NCI-H82 treated with DMSO at 0.1 percent for 48 hours (cell line): Measurements from ENCODE around the gene NSUN3.
"Not testable (repeated sequence)": the region's sequence is repeated elsewhere in the genome, so short reads cannot be mapped to it uniquely, and the experiment has no call there.

Experiments
- DNase-seq: peaks from one replicate; lab custom pipeline; 2025; ENCODE audit not compliant: unreplicated experiment; lab: John Stamatoyannopoulos, UW

NSUN3 gene

DNA sequence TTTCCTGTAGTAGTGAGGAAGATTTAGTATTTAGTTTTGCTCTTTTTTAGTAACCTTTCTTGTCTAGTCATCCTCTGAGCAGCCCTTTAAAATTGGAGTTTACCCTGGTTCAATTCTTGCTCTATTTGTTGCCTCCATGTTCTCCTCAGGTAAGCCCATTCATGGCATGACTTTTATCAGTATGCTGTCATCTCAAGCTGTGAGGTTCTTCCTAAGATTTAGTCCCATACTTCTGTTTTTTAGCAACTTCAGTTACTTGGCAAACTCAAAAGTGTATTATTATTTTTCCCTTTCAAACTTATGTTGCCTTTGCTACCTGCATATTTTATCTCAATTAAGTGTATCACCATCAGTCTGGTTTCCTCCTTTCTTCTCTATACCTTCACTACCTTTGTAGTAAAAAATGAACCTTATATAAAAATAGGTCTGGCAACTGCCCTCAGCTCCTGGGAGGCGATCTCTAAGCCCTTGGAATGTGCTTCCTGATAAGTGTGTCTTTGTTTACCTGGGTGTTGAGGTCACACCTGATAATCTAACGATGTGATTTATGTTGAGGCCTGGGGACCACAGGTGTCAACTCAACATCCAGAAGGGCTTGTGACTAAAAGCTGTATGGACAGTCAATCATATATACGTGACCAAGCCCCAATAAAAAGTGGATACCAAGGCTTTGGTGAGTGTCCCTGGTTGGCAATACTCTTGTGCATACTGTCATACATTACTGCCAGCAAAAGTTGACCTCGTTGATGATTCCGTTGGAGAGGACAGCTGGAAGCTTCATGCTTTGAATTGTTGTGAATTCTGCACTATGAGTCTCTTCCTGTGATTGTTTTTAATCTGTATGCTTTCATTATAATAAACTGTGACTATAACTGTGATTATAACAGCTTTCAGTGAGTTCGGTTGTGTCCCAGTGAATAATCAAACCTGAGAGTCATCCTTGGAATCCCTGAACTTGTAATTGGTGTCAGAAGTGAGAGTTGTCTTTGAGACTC lies 3.9 kb downstream of the NSUN3 start:
- DNase-seq = no peak

DNA sequence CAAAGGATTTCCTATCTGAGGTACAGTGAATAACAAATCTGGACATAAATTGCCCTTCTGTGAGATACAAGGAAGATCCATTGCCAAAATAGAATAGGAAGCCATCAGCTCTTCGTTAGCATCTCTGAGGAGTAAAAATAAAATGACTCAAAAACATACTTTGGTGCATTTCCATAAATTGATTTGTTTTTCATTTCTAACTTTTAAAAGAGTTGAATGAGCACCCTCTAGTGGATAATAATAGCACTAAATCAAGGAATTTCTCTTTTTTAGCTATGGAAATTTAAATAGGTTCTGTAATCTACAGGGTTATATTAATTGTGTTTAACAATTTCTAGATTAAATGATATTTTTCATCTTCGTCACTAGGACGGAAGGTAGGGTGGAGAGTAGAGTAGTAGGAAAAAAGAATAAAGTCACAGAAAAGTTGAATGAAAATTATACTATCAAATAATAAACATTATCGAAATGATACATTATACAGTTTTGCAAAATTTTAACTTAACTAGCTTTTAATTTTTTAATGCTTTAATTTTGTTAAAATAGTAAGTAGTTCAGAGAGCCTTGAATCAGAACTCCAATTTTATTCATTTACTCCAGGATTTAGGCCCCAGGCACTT lies 6.4 kb downstream of the NSUN3 start:
- no peak for DNase-seq

DNA sequence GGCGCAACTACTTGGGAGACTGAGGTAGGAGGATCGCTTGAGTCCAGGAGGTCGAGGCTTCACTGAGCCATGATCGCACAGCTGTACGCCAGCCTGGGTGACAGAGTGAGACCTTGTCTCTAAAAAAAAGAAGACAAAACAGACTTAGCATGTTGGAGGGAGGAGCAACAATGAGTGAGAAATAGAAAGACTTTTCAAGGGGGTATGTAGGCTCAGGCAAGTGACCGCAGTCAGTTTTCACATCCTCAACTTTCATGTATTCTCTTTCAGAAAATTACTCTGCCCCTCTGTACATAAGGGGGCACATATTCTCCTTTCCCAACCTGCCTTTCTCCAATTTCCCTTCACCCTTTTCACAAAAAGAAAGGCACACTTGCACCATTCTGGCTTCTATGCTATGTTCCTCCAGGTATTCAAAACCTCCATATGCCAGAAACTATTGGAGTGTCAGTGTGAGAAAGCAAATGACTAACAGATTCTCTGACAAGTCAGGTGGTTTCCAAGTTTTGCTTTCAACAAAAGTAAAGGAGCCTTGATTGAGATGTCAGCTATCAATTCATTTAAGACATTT lies 7.6 kb downstream of the NSUN3 start:
- no peak for DNase-seq

DNA sequence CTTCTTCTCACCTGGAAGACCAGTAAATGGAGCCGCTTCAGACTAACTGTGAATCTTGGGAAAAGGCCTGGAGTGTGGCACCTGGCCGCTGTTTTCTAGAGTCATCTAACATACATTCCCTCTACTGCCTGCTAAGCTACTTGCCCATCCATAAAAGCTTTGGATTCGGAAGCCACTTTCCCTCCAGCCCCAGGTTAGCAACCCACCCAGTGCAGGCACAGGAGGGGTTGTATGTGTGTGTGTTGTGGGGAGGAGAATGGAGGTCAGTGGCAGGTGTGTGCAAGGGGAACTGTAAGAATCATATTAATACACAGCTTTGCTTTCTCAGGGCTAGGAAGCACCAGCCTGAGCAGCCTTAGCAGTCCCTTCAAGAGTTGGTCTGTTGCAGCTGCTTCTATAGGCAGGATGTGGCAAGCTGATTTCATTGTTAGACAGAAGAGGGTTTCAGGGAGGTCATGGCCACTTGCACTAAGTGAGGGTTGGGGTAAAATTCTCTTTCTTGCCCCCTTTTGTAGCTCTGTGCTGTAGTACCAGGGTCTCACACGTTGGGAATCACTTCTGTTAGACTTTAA lies 8.9 kb downstream of the NSUN3 start:
- no peak for DNase-seq

DNA sequence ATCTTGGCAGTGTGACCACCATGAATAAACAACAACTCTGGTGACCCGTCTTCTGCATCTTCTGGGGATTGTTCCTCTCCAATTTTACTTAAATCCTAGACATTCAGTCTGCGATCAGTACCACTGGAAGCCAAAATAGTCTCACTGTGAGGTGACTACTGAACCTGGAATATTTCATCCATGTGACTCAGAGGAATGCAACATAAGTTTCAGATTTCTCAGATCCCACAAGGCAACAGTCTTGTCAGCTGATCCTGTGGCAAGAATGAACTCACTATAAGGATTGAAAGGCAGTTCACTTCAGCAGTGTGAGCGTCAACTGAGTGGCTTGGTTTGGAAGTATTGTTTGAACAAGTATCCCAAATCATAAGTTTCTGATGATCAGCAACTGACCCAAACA lies 13.2 kb downstream of the NSUN3 start:
- no peak for DNase-seq

DNA sequence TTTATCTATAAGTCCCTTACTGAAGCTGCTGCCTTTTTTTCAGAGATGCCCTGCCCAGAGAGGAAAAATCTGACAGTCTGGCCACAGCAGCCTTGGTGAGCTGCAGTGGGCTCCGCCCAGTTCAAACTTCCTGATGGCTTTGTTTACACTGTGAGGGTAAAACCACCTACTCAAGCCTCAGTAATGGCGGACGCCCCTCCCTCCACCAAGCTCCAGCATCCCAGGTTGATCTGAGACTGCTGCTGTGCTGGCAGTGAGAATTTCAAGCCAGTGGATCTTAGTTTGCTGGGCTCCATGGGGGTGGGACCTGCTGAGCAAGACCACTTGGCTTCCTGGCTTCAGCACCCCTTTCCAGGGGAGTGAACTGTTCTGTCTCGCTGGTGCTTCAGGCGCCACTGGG lies 17.7 kb downstream of the NSUN3 start:
- not testable (repeated sequence) for DNase-seq

DNA sequence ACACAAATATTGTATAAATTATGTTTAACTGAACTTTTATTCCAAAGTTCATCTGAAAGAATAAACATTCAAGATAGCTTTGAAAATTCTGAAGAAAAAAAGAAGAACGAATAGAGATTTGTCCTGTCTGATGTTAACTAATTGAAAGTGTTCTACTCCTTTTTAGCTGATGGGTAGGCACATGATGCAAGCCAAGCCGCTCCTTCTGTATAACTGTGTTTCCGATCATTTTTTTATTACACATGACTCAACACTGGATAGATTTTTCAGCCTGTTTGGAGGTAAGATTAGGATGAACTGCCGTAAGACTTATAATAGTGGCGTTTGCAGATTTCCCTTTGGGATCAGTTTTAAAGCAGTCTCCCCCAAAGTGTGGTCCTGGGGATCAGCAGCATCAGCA lies 19.0 kb downstream of the NSUN3 start:
- DNase-seq = no peak

DNA sequence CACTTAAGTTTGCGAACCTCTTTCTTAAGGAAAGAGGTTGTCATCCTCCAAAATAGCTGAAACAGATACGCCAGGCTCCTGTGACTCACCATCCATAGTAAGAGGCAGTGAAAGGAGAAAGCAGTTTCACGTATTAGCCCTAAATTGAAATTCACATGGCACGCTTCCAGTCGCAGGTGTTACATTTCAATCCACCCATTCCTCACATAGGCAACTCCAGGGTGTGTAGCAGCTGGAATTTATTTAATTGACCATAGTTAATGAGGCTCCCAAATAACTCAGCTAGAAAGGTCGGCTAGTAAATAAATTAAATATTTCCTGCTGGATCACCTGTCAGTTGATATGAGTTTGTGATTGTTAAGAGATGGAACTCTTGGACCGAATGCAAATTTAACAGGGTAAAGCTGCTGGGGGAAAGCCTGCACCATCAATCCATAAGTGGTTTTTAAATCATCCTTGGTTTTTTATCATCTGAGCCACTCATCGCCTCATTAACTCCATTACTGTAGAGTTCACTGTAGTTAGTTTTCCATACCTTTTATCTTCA lies 19.6 kb downstream of the NSUN3 start:
- no peak for DNase-seq

DNA sequence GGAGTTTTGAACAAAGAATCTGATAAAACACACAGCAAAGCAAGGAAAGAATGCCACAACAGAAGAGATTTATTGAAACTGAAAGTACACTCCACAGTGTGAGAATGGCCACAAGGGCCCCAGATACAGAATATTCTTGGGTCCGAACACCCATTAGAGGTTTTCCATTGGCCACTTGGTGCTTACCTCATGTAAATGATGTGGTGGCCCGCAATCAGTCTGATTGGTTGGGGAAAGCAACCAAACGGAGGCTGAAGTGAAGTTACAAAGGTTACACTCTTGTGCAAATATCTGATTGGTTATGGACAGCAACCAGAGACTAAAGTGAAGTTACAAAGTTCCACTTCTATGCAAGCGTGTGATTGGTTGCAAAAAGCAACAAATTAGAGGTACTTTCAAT lies 20.4 kb downstream of the NSUN3 start:
- no peak for DNase-seq

DNA sequence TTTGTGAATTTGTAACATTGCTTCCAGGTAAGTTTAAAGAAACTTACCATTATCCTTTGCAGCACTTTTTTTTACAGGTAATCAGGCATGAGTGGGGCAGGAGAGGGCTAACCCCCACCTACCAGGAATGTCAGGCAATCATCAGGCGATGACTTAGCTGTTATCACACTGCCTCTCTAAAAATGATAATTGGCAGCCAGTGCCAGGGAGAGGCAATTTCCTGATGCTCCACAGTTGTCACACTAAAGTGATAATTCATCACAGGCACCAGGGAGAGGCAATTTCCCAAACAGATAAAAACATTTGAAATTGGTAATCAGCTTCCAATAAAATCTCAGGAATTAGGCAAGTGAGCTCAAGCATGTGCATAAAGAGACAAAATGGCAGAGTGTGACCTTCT lies 26.3 kb downstream of the NSUN3 start:
- DNase-seq = no peak

DNA sequence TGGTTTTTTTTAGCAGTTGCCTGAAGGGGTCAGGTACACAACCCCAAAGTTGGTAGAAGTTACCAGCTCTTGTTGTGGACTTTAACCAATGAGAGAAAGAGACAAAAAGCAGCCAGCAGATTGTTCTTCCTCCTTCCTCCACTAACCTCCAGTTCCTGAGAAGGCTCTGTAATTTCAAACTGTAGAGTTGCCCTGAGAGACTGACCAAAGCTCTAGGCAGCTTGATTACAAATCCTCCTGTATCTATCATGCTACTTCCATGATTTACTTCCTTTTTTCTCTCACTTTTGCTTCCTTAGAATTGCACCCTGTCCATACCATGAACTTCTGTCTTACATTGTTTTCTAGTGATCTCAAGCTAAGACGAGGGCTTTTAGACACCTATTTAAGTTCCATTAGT lies 29.2 kb downstream of the NSUN3 start:
- DNase-seq = no peak

DNA sequence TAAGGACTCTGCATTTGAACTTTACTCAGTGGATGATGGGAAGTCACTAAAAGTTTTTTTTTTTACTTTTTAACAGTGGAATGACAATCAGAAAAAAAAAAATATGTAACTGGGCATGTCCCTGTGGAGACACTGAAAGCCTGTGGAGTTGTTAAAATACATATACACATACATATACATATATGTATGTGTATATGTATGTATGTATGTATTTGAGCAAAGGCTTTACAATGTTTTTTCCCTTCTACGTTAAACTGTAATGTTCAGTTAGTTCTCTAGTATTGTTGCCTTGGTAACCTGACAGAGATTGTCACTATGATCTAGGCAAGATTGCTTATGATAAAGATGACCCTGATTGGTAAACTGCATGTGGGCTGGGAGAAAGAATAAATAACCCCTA lies 30.3 kb downstream of the NSUN3 start:
- no peak for DNase-seq

DNA sequence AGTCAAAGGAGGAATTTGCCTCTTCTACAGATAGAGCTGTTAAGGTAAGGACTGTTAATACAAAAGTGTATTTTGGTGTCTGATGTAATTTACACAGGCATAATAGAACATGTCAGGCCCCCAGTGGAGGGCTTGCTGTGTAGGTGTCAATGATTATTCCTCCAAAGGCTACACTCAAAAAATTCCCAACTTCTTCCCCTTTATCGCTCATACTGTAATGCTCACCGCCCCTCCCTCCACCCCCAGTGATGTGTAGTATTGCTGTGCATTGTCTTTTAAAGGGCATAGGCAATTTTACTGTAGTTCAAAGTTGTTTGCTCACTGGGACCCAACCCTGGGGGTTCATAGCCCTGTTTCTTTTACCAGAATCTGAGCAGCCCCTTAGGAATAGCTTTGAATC lies 32.2 kb downstream of the NSUN3 start:
- DNase-seq = no peak

DNA sequence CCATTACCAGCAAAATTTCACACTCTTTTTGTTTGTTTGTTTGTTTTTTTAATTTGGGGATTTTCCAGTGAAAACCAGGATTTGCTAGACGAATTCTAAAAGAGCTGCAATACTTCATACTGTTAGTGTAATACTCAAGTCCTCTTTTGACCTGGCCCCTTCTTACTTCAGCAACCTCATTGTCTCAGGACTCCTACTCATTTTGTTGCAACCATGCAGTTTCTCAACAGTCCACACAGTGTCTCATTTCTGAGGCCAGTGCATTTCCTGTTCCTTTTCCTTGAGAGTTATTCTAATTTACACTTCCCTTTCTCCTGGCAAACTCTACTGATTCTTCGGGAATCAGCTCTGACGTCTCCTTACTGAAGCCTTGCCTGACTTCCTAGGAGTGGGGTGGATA lies 35.6 kb downstream of the NSUN3 start:
- DNase-seq = no peak

DNA sequence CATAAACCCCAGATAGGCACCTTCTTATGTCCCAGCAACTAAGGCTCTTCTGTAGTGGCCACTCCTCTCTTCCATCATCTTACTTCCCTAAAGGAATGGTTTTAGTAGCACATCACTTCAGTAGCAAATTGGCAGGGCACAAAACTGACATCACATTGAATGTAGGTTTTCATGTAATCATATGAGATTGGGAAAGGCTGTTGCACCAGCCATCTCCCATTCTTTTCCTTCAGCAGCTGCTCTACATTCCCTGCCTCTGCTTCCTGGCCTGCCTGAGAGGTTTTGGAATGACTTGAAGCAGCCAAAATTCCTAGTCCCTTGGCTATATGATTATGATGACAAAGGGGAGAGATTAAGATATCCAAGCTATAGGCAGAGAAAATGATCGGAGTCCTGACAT lies 36.5 kb downstream of the NSUN3 start:
- no peak for DNase-seq

DNA sequence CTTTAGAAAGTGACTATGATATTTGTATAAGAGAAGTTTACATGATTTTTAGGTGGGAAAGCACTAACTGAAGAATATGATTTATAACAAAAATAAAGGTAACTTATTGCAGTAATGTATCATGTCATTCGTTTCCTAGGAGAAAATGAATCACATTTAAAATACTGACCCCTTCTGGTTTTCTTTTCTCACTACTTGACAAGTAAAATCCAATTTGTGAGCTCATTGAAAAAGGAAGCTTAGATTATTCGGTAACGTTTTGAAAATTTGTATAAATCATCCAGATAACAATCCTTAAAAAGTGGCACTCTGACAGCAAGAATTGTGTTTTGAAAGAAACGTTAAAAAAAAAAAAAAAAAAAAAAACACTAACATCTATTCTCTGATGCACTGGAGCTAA lies 39.0 kb downstream of the NSUN3 start:
- no peak for DNase-seq

DNA sequence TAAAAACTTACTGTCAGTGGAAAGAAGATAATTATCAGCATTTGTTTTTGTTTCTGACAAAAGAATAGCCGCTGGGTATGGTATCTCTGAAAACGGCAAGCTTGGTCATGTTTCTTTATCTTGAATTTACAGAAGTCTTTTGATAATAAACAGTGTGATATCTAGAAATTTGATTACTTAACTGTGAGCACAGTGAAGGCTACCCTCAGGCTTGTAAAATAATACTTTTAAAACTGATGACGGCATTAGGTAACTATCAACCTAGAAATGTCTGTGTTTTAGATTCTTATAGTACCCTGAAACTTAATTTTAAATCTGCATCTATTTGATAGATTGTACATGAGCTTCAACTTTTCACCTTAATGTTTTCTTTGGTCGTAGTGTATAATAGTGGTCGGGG lies 43.4 kb downstream of the NSUN3 start:
- no peak for DNase-seq

DNA sequence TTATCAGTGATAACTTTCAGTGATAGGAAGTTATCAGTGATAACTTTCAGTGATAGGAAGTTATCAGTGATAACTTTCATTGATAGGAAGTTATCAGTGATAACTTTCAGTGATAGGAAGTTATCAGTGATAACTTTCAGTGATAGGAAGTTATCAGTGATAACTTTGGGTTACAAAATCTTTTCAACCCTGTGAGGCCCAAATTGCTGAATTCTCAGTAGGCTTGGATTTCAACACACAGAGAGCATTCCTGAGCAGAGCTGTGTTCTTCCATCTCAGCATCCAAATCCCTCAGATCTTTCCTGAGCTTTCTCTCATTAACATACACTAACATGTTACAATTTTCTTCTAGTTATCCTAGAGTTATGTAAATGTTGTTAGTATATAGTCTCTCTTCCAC lies 47.4 kb downstream of the NSUN3 start:
- not testable (repeated sequence) for DNase-seq

DNA sequence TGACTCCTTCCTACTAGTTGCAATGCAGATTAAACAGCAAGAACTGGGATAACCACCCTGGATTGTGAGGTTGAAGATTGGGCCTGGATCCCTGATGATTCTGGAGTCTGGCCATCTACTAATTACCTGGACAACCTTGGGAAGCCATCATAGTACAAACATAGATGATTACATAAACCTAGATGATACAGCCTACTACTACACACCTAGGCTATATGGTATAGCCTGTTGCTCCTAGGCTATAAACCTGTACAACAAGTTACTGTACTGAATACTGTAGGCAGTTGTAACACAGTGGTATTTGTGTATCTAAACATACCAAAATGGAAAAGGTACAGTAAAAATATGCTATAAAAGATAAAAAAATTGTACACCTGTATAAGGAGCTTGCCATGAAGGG lies 48.0 kb downstream of the NSUN3 start:
- no peak for DNase-seq

DNA sequence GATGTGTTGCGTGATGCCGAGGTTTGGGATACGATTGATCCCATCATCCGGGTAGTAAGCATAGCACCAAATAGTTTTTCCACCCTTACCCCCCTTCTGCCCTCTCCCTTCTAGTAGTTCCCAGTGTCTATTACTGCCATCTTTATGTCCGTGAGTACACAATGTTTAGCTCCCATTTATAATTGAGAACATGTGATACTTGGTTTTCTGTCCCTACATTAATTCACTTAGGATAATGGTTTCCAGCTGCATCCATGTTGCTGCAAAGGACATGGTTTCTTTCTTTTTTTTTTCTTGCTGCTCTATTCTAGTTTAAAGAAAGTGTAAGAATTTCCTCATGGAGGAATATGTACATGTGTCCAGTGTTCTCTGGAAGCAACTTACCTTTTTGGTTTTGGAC lies 51.8 kb downstream of the NSUN3 start:
- no peak for DNase-seq

DNA sequence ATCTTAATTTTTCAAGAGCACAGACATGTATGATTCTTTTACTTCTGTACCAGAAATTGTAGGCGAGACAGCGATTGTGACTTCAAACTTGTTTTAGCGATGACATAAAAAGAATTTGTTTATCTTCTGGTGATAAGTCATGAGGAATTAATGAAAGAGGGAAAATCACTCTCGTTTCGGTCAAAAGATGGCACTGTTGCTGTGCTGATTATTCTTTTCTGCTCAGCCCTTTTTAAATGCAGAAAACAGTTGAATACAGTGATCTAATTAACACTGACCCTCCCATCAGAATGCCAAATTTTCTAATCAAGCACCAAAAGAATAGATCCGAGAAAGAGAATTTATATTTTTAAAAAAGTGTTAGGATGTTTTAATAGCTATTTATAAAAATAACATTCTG lies 52.6 kb downstream of the NSUN3 start:
- peak; percentile 10 for DNase-seq

DNA sequence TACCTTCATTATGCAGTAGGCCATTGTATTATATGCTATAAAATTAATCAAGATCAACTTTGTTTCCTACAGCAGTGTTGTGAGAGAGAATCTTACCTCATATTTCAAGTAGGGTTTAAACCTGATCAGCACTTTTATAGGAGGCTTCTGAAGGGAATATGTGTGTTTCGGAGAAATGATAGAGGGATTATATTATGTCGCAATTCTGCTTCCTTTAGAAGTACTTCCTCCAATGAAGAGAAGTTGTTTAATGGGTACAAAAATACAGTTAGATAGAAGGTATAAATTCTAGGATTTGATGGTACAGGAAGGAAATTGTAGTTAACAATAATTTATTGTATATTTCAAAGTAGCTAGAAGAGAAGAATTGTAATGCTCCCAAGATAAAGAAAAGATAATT lies 54.9 kb downstream of the NSUN3 start:
- no peak for DNase-seq
